Fibroblast of villous mesenchyme (primary cell): Measurements from ENCODE around the gene PML. TPM values are rescaled to one million over a fixed set of nuclear protein-coding genes. Genes with fewer than 3 reads are reported as not detected.

ENCODE experiments used
- DNase-seq: peaks from one replicate; pipeline ENCODE4 v3.0.0-alpha.2; 2010; ENCODE audit warnings: low read depth
- H3K4me3 ChIP-seq: 2 replicates; pipeline ENCODE4 v1.5.1; 2011; ENCODE audit warnings: low read depth, mild to moderate bottlenecking, low read length
- total RNA-seq: library from RNA; depleted of rRNA; stranded (reverse); fragments of >200 nt; gene quantifications from 2 replicates; pipeline ENCODE4 v1.2.3, GENCODE V29; 2012
- TF ChIP-seq, protein P1 (sequence below): IDR thresholded peaks from 2 replicates; pipeline ENCODE4 v1.5.1; 2012; ENCODE audit warnings: low read depth, mild to moderate bottlenecking, low read length; ENCODE audit not compliant: insufficient read depth

Gene PML
- total RNA-seq, 1 donor, result 56.1 TPM

DNA sequence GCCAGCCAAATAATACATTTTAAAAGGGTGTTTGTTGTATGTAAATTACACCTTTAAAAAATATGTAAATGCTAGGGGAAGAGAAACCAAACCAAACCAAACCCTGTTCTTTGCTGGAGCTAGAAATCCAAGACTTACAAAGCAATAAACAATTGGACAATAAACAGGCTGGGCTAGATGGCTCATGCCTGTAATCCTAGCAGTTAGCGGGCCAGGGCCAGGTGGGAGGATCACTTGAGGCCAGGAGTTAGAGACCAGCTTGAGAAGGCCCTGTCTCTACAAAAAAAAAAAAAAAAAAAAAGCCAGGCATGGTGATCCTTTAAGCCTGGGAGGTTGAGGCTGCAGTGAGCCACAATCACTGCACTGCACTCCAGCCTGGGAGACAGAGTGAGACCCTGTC, 14.9 kb upstream of the PML start:
- peak; percentile 53 for DNase-seq
- H3K4me3 ChIP-seq, result no peak overlapping the region
- TF ChIP-seq, protein P1, sequence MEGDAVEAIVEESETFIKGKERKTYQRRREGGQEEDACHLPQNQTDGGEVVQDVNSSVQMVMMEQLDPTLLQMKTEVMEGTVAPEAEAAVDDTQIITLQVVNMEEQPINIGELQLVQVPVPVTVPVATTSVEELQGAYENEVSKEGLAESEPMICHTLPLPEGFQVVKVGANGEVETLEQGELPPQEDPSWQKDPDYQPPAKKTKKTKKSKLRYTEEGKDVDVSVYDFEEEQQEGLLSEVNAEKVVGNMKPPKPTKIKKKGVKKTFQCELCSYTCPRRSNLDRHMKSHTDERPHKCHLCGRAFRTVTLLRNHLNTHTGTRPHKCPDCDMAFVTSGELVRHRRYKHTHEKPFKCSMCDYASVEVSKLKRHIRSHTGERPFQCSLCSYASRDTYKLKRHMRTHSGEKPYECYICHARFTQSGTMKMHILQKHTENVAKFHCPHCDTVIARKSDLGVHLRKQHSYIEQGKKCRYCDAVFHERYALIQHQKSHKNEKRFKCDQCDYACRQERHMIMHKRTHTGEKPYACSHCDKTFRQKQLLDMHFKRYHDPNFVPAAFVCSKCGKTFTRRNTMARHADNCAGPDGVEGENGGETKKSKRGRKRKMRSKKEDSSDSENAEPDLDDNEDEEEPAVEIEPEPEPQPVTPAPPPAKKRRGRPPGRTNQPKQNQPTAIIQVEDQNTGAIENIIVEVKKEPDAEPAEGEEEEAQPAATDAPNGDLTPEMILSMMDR, result no peak

GRCh38 chr15:73981761-73982221, 12.7 kb upstream of the PML start:
- TF ChIP-seq, protein P1, result no peak
- no peak overlapping the region for H3K4me3 ChIP-seq
- DNase-seq, result no peak

- TF ChIP-seq, protein P1, result no peak
- H3K4me3 ChIP-seq, result no peak overlapping the region
- DNase-seq, result peak; percentile 90
Measured at GRCh38 chr15:73982222-73982962, 12.1 kb upstream of the PML start.

DNA sequence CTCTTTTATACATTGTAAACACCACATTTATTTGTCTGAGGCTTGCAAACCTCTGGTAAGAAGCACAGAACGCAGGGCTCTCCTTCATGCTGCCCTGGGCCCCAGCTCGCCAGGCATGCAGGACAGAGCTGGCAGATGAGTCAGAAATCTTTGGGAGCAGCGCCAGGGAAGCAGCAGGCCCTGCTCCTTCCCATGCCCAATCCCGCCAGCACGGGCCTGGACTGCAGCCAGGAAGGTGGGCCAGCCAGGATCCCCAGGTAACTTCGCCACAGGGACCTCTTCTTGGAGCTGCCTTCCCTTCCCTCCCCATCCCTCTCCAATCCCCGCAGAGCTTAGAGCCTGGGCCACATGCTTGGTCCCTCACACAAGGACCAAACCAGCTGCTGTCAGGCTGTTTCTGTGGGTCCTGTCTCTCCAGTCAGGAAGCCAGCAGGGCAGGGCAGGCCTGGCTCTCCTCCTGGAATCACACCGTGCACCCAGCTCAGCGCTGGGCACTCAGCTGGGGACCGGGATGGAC, 11.2 kb upstream of the PML start:
- TF ChIP-seq, protein P1, result no peak
- H3K4me3 ChIP-seq, result no peak overlapping the region
- peak; percentile 78 for DNase-seq

DNA sequence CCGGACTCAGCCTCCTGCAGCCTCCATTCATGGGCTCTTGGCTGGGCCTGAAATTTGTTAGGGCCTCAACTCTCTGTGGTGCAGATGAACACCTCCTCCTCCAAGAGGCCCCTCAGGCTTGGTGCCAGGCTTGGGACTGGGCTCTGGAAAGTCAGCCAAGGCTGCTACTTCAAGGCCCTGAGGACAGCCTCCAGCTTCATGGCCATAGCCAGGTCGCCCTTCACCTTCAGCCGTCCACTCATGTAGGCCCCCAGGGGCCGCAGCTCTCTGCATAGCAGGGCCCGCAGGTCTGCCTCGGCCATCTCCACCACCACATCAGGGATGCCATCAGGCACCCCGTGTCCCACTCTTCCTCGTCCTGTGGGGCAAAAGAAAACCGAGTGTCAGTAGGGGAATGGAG, 10.7 kb upstream of the PML start:
- no peak overlapping the region for H3K4me3 ChIP-seq
- DNase-seq, result no peak
- TF ChIP-seq, protein P1, result no peak

DNA sequence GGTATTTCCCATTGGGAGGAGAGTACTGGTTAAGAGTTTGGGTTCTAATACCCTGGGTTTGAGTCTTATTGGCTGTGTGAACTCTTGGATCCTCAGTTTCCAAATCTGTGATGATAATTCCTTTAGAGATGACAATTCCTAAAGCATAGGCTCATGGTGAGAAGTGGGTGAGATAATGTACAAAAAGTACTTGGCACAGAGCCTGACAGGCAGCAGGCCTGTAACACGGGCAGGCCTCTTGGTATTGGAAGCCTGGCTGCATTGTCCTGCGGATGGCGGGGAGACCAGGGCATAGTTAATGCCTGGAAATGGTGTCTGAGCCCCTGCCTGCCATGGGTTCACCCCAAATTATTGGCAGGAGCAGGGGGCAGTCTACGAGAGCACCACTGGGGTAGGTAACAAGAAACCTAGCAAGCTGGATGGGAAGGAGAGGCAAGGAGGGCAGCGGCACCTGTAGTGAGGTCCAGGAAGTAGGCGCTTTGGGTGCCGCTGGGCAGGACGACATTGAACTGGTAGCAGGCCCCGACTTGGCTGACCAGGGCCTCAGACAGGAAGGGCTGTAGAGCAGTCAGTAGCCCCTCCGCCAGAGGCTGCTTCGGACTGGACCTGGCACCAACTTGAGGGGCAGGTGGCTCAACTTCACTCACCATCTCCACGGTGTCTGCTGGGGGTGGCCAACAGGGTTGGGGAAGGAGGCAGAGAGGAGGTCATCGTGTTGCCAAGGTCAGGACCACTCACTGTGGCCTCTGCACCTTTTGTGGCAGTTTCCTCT, 10.1 kb upstream of the PML start:
- H3K4me3 ChIP-seq, result no peak overlapping the region
- TF ChIP-seq, protein P1, result no peak
- DNase-seq, result no peak
